Measurements from ENCODE around the gene SLC25A4. TPM values are rescaled to one million over a fixed set of nuclear protein-coding genes. Genes with fewer than 3 reads are reported as not detected.
"Not testable (repeated sequence)": the region's sequence is repeated elsewhere in the genome, so short reads cannot be mapped to it uniquely, and the experiment has no call there.

SLC25A4 gene
- 10 to 100 TPM in 1 of 2 donors, 1 to 10 TPM in 1; 6.2 to 11.5 TPM for total RNA-seq

- ATAC-seq (replicated peaks), result peak; percentile 93
- no peaks in the 10 kb centered on the region for H3K36me3 Mint-ChIP-seq (ENCODE audit: low read depth)
- peak within 1 kb of the TSS; percentile 81 for H3K4me3 Mint-ChIP-seq
- peaks cover 4% of the 10 kb centered on the region for H3K4me1 Mint-ChIP-seq
- H3K27me3 Mint-ChIP-seq, result peaks cover 13% of the 10 kb centered on the region
- H3K27ac Mint-ChIP-seq, result peak within 1 kb of the TSS; percentile 65
- no peaks in the 10 kb centered on the region for H3K9me3 Mint-ChIP-seq
These were observed at the start of gene SLC25A4 for GRCh38 chr4:185142912-185143600. Gene SLC25A4, plus strand, starts transcription at chr4:185143266. Its CDS starts 107 bp downstream, at chr4:185143373.

GRCh38 chr4:185093603-185094002 lies 49.5 kb upstream of the SLC25A4 start:
- no peak overlapping the region for H3K4me3 Mint-ChIP-seq
- no peaks in the 10 kb centered on the region for H3K4me1 Mint-ChIP-seq
- H3K27me3 Mint-ChIP-seq, result peaks cover 25% of the 10 kb centered on the region
- no peak for ATAC-seq (replicated peaks)
- no peak overlapping the region for H3K27ac Mint-ChIP-seq
- H3K9me3 Mint-ChIP-seq, result no peaks in the 10 kb centered on the region
- H3K36me3 Mint-ChIP-seq (ENCODE audit: low read depth), result no peaks in the 10 kb centered on the region

GRCh38 chr4:185096032-185096653 lies 46.9 kb upstream of the SLC25A4 start:
- Mint-ChIP-seq H3K36me3 (ENCODE audit: low read depth) (no peaks in the 10 kb centered on the region), H3K27me3 (peaks cover 14% of the 10 kb centered on the region), H3K9me3 (no peaks in the 10 kb centered on the region), H3K4me1 (no peaks in the 10 kb centered on the region), H3K27ac (no peak overlapping the region), H3K4me3 (no peak overlapping the region)
- ATAC-seq (replicated peaks), result no peak

- Mint-ChIP-seq H3K4me3 (no peak overlapping the region), H3K4me1 (no peaks in the 10 kb centered on the region), H3K9me3 (no peaks in the 10 kb centered on the region), H3K27ac (no peak overlapping the region), H3K27me3 (peaks cover 12% of the 10 kb centered on the region), H3K36me3 (ENCODE audit: low read depth) (no peaks in the 10 kb centered on the region)
- no peak for ATAC-seq (replicated peaks)
These were observed 44.6 kb upstream of the SLC25A4 start for GRCh38 chr4:185098474-185098873.

GRCh38 chr4:185099024-185099682 lies 43.9 kb upstream of the SLC25A4 start:
- H3K4me1 Mint-ChIP-seq, result no peaks in the 10 kb centered on the region
- no peak overlapping the region for H3K27ac Mint-ChIP-seq
- no peak for ATAC-seq (replicated peaks)

GRCh38 chr4:185099940-185100339 lies 43.1 kb upstream of the SLC25A4 start:
- Mint-ChIP-seq H3K27me3 (peaks cover 12% of the 10 kb centered on the region), H3K27ac (no peak overlapping the region), H3K4me3 (no peak overlapping the region), H3K36me3 (ENCODE audit: low read depth) (no peaks in the 10 kb centered on the region), H3K4me1 (no peaks in the 10 kb centered on the region), H3K9me3 (no peaks in the 10 kb centered on the region)
- ATAC-seq (replicated peaks), result no peak

More at GRCh38 chr4:185099024-185099682, 43.9 kb upstream of the SLC25A4 start:
- H3K9me3 Mint-ChIP-seq, result no peaks in the 10 kb centered on the region
- H3K27me3 Mint-ChIP-seq, result peaks cover 12% of the 10 kb centered on the region
- no peak overlapping the region for H3K4me3 Mint-ChIP-seq
- H3K36me3 Mint-ChIP-seq (ENCODE audit: low read depth), result no peaks in the 10 kb centered on the region

GRCh38 chr4:185100423-185100822 lies 42.6 kb upstream of the SLC25A4 start:
- H3K9me3 Mint-ChIP-seq, result no peaks in the 10 kb centered on the region
- H3K4me1 Mint-ChIP-seq, result no peaks in the 10 kb centered on the region
- no peak overlapping the region for H3K4me3 Mint-ChIP-seq
- H3K27ac Mint-ChIP-seq, result no peak overlapping the region
- ATAC-seq (replicated peaks), result no peak
- H3K27me3 Mint-ChIP-seq, result peaks cover 12% of the 10 kb centered on the region
- H3K36me3 Mint-ChIP-seq (ENCODE audit: low read depth), result no peaks in the 10 kb centered on the region

GRCh38 chr4:185101354-185101890 lies 41.6 kb upstream of the SLC25A4 start:
- Mint-ChIP-seq H3K4me3 (no peak overlapping the region), H3K36me3 (ENCODE audit: low read depth) (no peaks in the 10 kb centered on the region)

GRCh38 chr4:185104733-185105132 lies 38.3 kb upstream of the SLC25A4 start:
- ATAC-seq (replicated peaks), result no peak
- Mint-ChIP-seq H3K4me3 (no peak overlapping the region), H3K27me3 (peaks cover 14% of the 10 kb centered on the region), H3K4me1 (no peaks in the 10 kb centered on the region), H3K27ac (no peak overlapping the region), H3K9me3 (no peaks in the 10 kb centered on the region), H3K36me3 (ENCODE audit: low read depth) (no peaks in the 10 kb centered on the region)

More at GRCh38 chr4:185101354-185101890, 41.6 kb upstream of the SLC25A4 start:
- H3K9me3 Mint-ChIP-seq, result no peaks in the 10 kb centered on the region
- no peak overlapping the region for H3K27ac Mint-ChIP-seq
- ATAC-seq (replicated peaks), result no peak
- no peaks in the 10 kb centered on the region for H3K4me1 Mint-ChIP-seq
- H3K27me3 Mint-ChIP-seq, result peaks cover 16% of the 10 kb centered on the region

GRCh38 chr4:185106353-185106752 lies 36.7 kb upstream of the SLC25A4 start:
- no peak for ATAC-seq (replicated peaks)
- H3K9me3 Mint-ChIP-seq, result no peaks in the 10 kb centered on the region
- no peaks in the 10 kb centered on the region for H3K36me3 Mint-ChIP-seq (ENCODE audit: low read depth)
- H3K4me3 Mint-ChIP-seq, result no peak overlapping the region
- H3K27ac Mint-ChIP-seq, result no peak overlapping the region
- peaks cover 13% of the 10 kb centered on the region for H3K27me3 Mint-ChIP-seq
- H3K4me1 Mint-ChIP-seq, result no peaks in the 10 kb centered on the region

- not testable (repeated sequence) for H3K27ac Mint-ChIP-seq; H3K36me3 Mint-ChIP-seq (ENCODE audit: low read depth); H3K4me3 Mint-ChIP-seq; H3K27me3 Mint-ChIP-seq; ATAC-seq (replicated peaks); H3K4me1 Mint-ChIP-seq; H3K9me3 Mint-ChIP-seq
These were observed 35.5 kb upstream of the SLC25A4 start for GRCh38 chr4:185107574-185107973.

GRCh38 chr4:185108185-185108584 lies 34.9 kb upstream of the SLC25A4 start:
- Mint-ChIP-seq H3K4me1 (no peaks in the 10 kb centered on the region), H3K27ac (no peak overlapping the region), H3K4me3 (no peak overlapping the region), H3K36me3 (ENCODE audit: low read depth) (no peaks in the 10 kb centered on the region), H3K27me3 (peaks cover 7% of the 10 kb centered on the region), H3K9me3 (no peaks in the 10 kb centered on the region)
- ATAC-seq (replicated peaks), result no peak

GRCh38 chr4:185108669-185109068 lies 34.4 kb upstream of the SLC25A4 start:
- Mint-ChIP-seq H3K9me3 (no peaks in the 10 kb centered on the region), H3K4me3 (no peak overlapping the region), H3K4me1 (no peaks in the 10 kb centered on the region), H3K27me3 (peaks cover 6% of the 10 kb centered on the region), H3K27ac (no peak overlapping the region), H3K36me3 (ENCODE audit: low read depth) (no peaks in the 10 kb centered on the region)
- ATAC-seq (replicated peaks), result no peak

- ATAC-seq (replicated peaks), result no peak
- Mint-ChIP-seq H3K4me3 (no peak overlapping the region), H3K27me3 (peaks cover 7% of the 10 kb centered on the region), H3K9me3 (no peaks in the 10 kb centered on the region), H3K36me3 (ENCODE audit: low read depth) (no peaks in the 10 kb centered on the region), H3K4me1 (no peaks in the 10 kb centered on the region), H3K27ac (no peak overlapping the region)
These were observed 33.3 kb upstream of the SLC25A4 start for GRCh38 chr4:185109736-185110135.
